GM12878 (cell line): ENCODE data around the gene E2F2. TPM values are rescaled to one million over a fixed set of nuclear protein-coding genes. Genes with fewer than 3 reads are reported as not detected.
A peak's percentile ranks its signal among the peaks of the same experiment; 100 is the strongest.

Experiments used
- ATAC-seq: fragments of 200-7000 bp; cut with Tn5 transposase; 3 replicates; pipeline ENCODE4 v1.9.1; 2020; ENCODE audit warnings: mild to moderate bottlenecking, moderate library complexity
- BruUV-seq: library from RNA; stranded (reverse); fragments of 400-500 nt; replicated peaks from 2 replicates; lab custom pipeline; 2021; lab: Mats Ljungman, UMichigan
- CTCF ChIA-PET: fragments of 300-600 bp; sonication (Branson Sonifier 250); formaldehyde crosslinking; extraction: SDS; loops from one replicate; lab custom pipeline; 2021; ENCODE audit warnings: inconsistent platforms; lab: Yijun Ruan, JAX
- POLR2A ChIA-PET: fragments of 350-600 bp; formaldehyde crosslinking; extraction: SDS; loops from one replicate; lab custom pipeline; 2021; ENCODE audit warnings: inconsistent platforms; lab: Charles Lee
- RAD21 ChIA-PET: fragments of 300-600 bp; sonication (Branson Sonifier 250); formaldehyde crosslinking; loops from one replicate; lab custom pipeline; 2023; ENCODE audit warnings: antibody characterized with exemption; ENCODE audit not compliant: unreplicated experiment; lab: Charles Lee
- SMC1A ChIA-PET: fragments of 300-600 bp; sonication (Branson Sonifier 250); formaldehyde crosslinking; loops from one replicate; lab custom pipeline; 2023; ENCODE audit not compliant: unreplicated experiment, uncharacterized antibody; lab: Charles Lee
- DNase-seq: peaks from one replicate; pipeline ENCODE4 v3.0.0-alpha.2; 2011; ENCODE audit warnings: low read depth, low spot score
- FAIRE-seq: peaks from 3 replicates; lab custom pipeline; 2011; peaks lifted over from hg19 to GRCh38; lab: Jason Lieb, UNC
- H2AFZ ChIP-seq: 2 replicates; pipeline ENCODE4 v1.6.0; 2011; ENCODE audit warnings: low read depth, low read length, control low read depth; ENCODE audit not compliant: control insufficient read depth
- H3K27ac ChIP-seq: 2 replicates; pipeline ENCODE4 v1.5.1; 2011; ENCODE audit warnings: control low read depth; ENCODE audit not compliant: control insufficient read depth, insufficient read depth
- H3K27me3 ChIP-seq, 2 experiments: replicated peaks in 1 of 2; 2 replicates each; pipeline versions ENCODE4 v1.6.0 to v1.6.1; 2011; ENCODE audit warnings: low read length in 1 of 2; ENCODE audit not compliant: control insufficient read depth in 2 of 2, insufficient read depth in 2 of 2
- H3K36me3 ChIP-seq, 2 experiments: 2 replicates each; pipeline ENCODE4 v1.5.1; 2011; ENCODE audit warnings: low read length in 1 of 2; ENCODE audit not compliant: control insufficient read depth in 2 of 2, insufficient read depth in 2 of 2
- H3K4me1 ChIP-seq: 2 replicates; pipeline ENCODE4 v1.6.1; 2011; ENCODE audit warnings: mild to moderate bottlenecking, low read length, moderate library complexity, mixed read lengths; ENCODE audit not compliant: control insufficient read depth, insufficient read depth
- H3K4me2 ChIP-seq: 2 replicates; pipeline ENCODE4 v1.6.0; 2011; ENCODE audit warnings: control low read depth; ENCODE audit not compliant: control insufficient read depth, insufficient read depth
- H3K4me3 ChIP-seq: fragments of 200-600 bp; sonication (generic); 2 replicates; pipeline ENCODE4 v1.5.1; 2016
- H3K79me2 ChIP-seq: 2 replicates; pipeline ENCODE4 v1.6.0; 2011; ENCODE audit warnings: low read length; ENCODE audit not compliant: control insufficient read depth, insufficient read depth
- H3K9ac ChIP-seq: 2 replicates; pipeline ENCODE4 v1.8.0; 2011; ENCODE audit warnings: low read length, control low read depth, mixed read lengths; ENCODE audit not compliant: control insufficient read depth, insufficient read depth
- H3K9me3 ChIP-seq: replicated peaks from 3 replicates; pipeline ENCODE4 v1.5.1; 2011; ENCODE audit warnings: mild to moderate bottlenecking, low read length; ENCODE audit not compliant: control insufficient read depth, insufficient read depth
- H4K20me1 ChIP-seq: 2 replicates; pipeline ENCODE4 v1.6.0; 2011; ENCODE audit not compliant: control insufficient read depth, insufficient read depth
- BACH1 ChIP-seq: fragments of 450-650 bp; IDR thresholded peaks from 2 replicates; pipeline ENCODE4 v1.6.1; 2017; ENCODE audit warnings: mild to moderate bottlenecking, borderline replicate concordance
- BHLHE40 ChIP-seq, 2 experiments: fragments of 450-650 bp in 1 of 2; IDR thresholded peaks; 2 replicates each; pipeline ENCODE4 v1.6.1; 2011 to 2017; ENCODE audit warnings: low read depth in 2 of 2, borderline replicate concordance in 1 of 2, improper control_type of control experiment in 1 of 2, low read length in 1 of 2, mild to moderate bottlenecking in 1 of 2
- MEF2B ChIP-seq: fragments of 450-650 bp; IDR thresholded peaks from 2 replicates; pipeline ENCODE4 v1.6.1; 2018; ENCODE audit warnings: mild to moderate bottlenecking, moderate library complexity; ENCODE audit not compliant: partially characterized antibody, poor library complexity, severe bottlenecking
- NFYA ChIP-seq: IDR thresholded peaks from 2 replicates; pipeline ENCODE4 v1.6.1; 2011; ENCODE audit warnings: low read depth, mild to moderate bottlenecking, low read length, improper control_type of control experiment, borderline replicate concordance
- RAD21 ChIP-seq: IDR thresholded peaks from 2 replicates; pipeline ENCODE4 v1.6.1; 2011; ENCODE audit warnings: mild to moderate bottlenecking, low read depth, low read length, moderate library complexity; ENCODE audit not compliant: insufficient read depth
- WGBS: methylation state at CpG from one replicate; pipeline ENCODE4 v1.1.6; 2016; ENCODE audit warnings: low lambda C conversion rate; ENCODE audit not compliant: insufficient replicate concordance, insufficient coverage; ENCODE audit errors: missing lambda C conversion rate; 5-methylcytosine and 5-hydroxymethylcytosine counted together
- in situ Hi-C: fragments of 300-500 bp; cut with MboI; formaldehyde crosslinking; loops from 9 replicates; pipeline ENCODE4 v1.14.3; 2018; ENCODE audit warnings: mixed read lengths
- intact Hi-C: fragments of 100-400 bp; cut with micrococcal nuclease; formaldehyde crosslinking; loops from one replicate; pipeline ENCODE4 v1.14.2; 2022; ENCODE audit not compliant: unreplicated experiment
- polyA plus RNA-seq, 11 experiments: library from polyadenylated mRNA; depleted of rRNA in 4 of 11; unstranded in 6 of 11; stranded (reverse) in 5 of 11; fragments of >200 nt; fragmentation: Nextera tagmentation in 4 of 11; fragmentation: Illumina TruSeq in 1 of 11; extraction: Ambion mirVana in 4 of 11; extraction: Trizol in 1 of 11; gene quantifications; 1 replicate in 1 of 11; 2 replicates in 10 of 11; pipeline versions ENCODE4 v1.2.1 to v1.2.3, GENCODE V29; 2011 to 2016; ENCODE audit warnings: inconsistent platforms in 2 of 11, missing spikeins in 2 of 11, low read depth in 1 of 11
- total RNA-seq, 4 experiments: library from RNA; depleted of rRNA in 3 of 4; stranded (reverse); fragments of >200 nt in 3 of 4; fragmentation: Illumina TruSeq in 1 of 4; extraction: Trizol in 1 of 4; gene quantifications; 2 replicates each; pipeline versions ENCODE4 v1.2.1 to v1.2.3, GENCODE V29; 2013 to 2021
- TF ChIP-seq, protein P1 (sequence below): fragments of 450-650 bp; IDR thresholded peaks from 2 replicates; pipeline ENCODE4 v1.6.1; 2017; ENCODE audit warnings: low read depth, mild to moderate bottlenecking, moderate library complexity

E2F2 gene
- total and polyA plus RNA-seq, 10 of the 15 experiments (the other 5 are each of a cell fraction or from before 2014, with no cell fraction given), result 3.8 to 27.2 (median 14.6) TPM

GRCh38 chr1:23537296-23537973 lies 6.4 kb upstream of the E2F2 start:
- Histone ChIP-seq H3K4me1 (peaks cover 24% of the 10 kb centered on the region), H3K9ac (no peak overlapping the region), H3K4me3 (no peak overlapping the region), H3K4me2 (no peak overlapping the region), H3K27me3 (no peaks in the 10 kb centered on the region), H3K79me2 (no peaks in the 10 kb centered on the region), H3K9me3 (no peaks in the 10 kb centered on the region), H3K27ac (no peak overlapping the region), H2AFZ (peak overlapping the region; percentile 29; the same call in 1 of the 2 replicates), H4K20me1 (no peaks in the 10 kb centered on the region), H3K36me3 (no peaks in the 10 kb centered on the region)
- BruUV-seq, result no TSS peak
- RAD21 ChIA-PET, result interaction anchor here (0.7 to 10.0 kb wide), 6 partner anchors 11 to 180 kb away, joined by 3 to 272 read pairs (median 17); no protein-coding TSS in a partner anchor
- WGBS, result 67% methylated on average over 9 of the region's 9 CpGs
- TF ChIP-seq NFYA (no peak), RAD21 (no peak), BACH1 (peak; percentile 86), MEF2B (peak; percentile 56), BHLHE40 (IDR thresholded peaks at IDR 0.05; ENCODE audit: borderline replicate concordance in 1 of 2, low read depth in 2 of 2, low read length in 1 of 2) (peak; percentile 30 to 77; a peak in 2 of 4 replicates)
- TF ChIP-seq, protein P1, sequence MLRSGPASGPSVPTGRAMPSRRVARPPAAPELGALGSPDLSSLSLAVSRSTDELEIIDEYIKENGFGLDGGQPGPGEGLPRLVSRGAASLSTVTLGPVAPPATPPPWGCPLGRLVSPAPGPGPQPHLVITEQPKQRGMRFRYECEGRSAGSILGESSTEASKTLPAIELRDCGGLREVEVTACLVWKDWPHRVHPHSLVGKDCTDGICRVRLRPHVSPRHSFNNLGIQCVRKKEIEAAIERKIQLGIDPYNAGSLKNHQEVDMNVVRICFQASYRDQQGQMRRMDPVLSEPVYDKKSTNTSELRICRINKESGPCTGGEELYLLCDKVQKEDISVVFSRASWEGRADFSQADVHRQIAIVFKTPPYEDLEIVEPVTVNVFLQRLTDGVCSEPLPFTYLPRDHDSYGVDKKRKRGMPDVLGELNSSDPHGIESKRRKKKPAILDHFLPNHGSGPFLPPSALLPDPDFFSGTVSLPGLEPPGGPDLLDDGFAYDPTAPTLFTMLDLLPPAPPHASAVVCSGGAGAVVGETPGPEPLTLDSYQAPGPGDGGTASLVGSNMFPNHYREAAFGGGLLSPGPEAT, result no peak
- in situ Hi-C loops (no loop called here), intact Hi-C loops (no loop called here)
- CTCF ChIA-PET, result interaction anchor here (1.1 to 28.3 kb wide), 3 partner anchors 10 to 100 kb away, joined by 7 to 784 read pairs (median 142); partner anchors contain the start of gene E2F2
- ATAC-seq (no peak), DNase-seq (no peak), FAIRE-seq (no peak)
- POLR2A ChIA-PET, result interaction anchor here (1.1 kb wide), 1 partner anchor 9 kb away, joined by 3 read pairs; no protein-coding TSS in a partner anchor
- SMC1A ChIA-PET, result interaction anchor here (1.0 to 13.7 kb wide), 5 partner anchors 8 to 190 kb away, joined by 3 to 258 read pairs (median 3); no protein-coding TSS in a partner anchor
